Type B pancreatic cell (in vitro differentiated cells): ENCODE data around the gene PCBP3. TPM values are rescaled to one million over a fixed set of nuclear protein-coding genes. Genes with fewer than 3 reads are reported as not detected.

ENCODE experiments used
- DNase-seq: peaks from one replicate; pipeline ENCODE4 v3.0.0; 2021; ENCODE audit warnings: mixed read lengths; ENCODE audit not compliant: unreplicated experiment; ENCODE audit errors: extremely low spot score
- H3K27ac Mint-ChIP-seq: 2 replicates; pipeline ENCODE4 v1.8.0; 2021; ENCODE audit warnings: mild to moderate bottlenecking, mixed read lengths
- H3K27me3 Mint-ChIP-seq: 2 replicates; pipeline ENCODE4 v1.8.0; 2021; ENCODE audit warnings: mixed read lengths
- H3K36me3 Mint-ChIP-seq: 2 replicates; pipeline ENCODE4 v1.8.0; 2021; ENCODE audit warnings: mixed read lengths
- H3K4me1 Mint-ChIP-seq: one replicate; pipeline ENCODE4 v1.8.0; 2021; ENCODE audit warnings: mixed read lengths; ENCODE audit not compliant: unreplicated experiment
- H3K4me3 Mint-ChIP-seq: 2 replicates; pipeline ENCODE4 v1.8.0; 2021; ENCODE audit warnings: mild to moderate bottlenecking, mixed read lengths
- H3K9me3 Mint-ChIP-seq: 2 replicates; pipeline ENCODE4 v1.8.0; 2021; ENCODE audit warnings: mixed read lengths
- CTCF ChIP-seq: fragments of 200-600 bp; sonication (generic); conservative IDR thresholded peaks from 2 replicates; pipeline ENCODE4 v1.5.0; 2021; ENCODE audit warnings: antibody characterized with exemption, mild to moderate bottlenecking
- total RNA-seq: library from RNA; stranded (reverse); gene quantifications from 2 replicates; pipeline ENCODE4 v1.2.1, GENCODE V29; 2021; ENCODE audit warnings: low replicate concordance

The PCBP3 gene
- total RNA-seq, 1 donor from 2014 or later = 5.5 TPM

GRCh38 chr21:45768011-45768739 is 124.7 kb downstream of the PCBP3 start:
- H3K36me3 Mint-ChIP-seq = no peaks in the 10 kb centered on the region
- no peak for TF ChIP-seq CTCF
- no peaks in the 10 kb centered on the region for H3K27me3 Mint-ChIP-seq
- H3K4me3 Mint-ChIP-seq = no peak overlapping the region
- peaks cover 2% of the 10 kb centered on the region for H3K9me3 Mint-ChIP-seq
- DNase-seq = no peak
- H3K27ac Mint-ChIP-seq = no peak overlapping the region
- H3K4me1 Mint-ChIP-seq = peaks cover 19% of the 10 kb centered on the region

- no peak for TF ChIP-seq CTCF
- Mint-ChIP-seq H3K27me3 (no peaks in the 10 kb centered on the region), H3K36me3 (no peaks in the 10 kb centered on the region), H3K27ac (no peak overlapping the region), H3K9me3 (peaks cover 5% of the 10 kb centered on the region), H3K4me1 (peaks cover 19% of the 10 kb centered on the region), H3K4me3 (no peak overlapping the region)
- no peak for DNase-seq
Measured at GRCh38 chr21:45768740-45769048, 125.2 kb downstream of the PCBP3 start.

- no peak for TF ChIP-seq CTCF
- Mint-ChIP-seq H3K9me3 (peaks cover 5% of the 10 kb centered on the region), H3K4me1 (peaks cover 19% of the 10 kb centered on the region), H3K27ac (no peak overlapping the region), H3K27me3 (no peaks in the 10 kb centered on the region), H3K36me3 (no peaks in the 10 kb centered on the region), H3K4me3 (no peak overlapping the region)
- DNase-seq = no peak
Measured at GRCh38 chr21:45769294-45769693, 125.8 kb downstream of the PCBP3 start.

GRCh38 chr21:45769896-45770295 is 126.4 kb downstream of the PCBP3 start:
- no peaks in the 10 kb centered on the region for H3K36me3 Mint-ChIP-seq
- H3K9me3 Mint-ChIP-seq = peaks cover 5% of the 10 kb centered on the region
- no peak overlapping the region for H3K27ac Mint-ChIP-seq
- no peak for DNase-seq
- H3K27me3 Mint-ChIP-seq = no peaks in the 10 kb centered on the region
- TF ChIP-seq CTCF = no peak
- H3K4me1 Mint-ChIP-seq = peaks cover 19% of the 10 kb centered on the region
- no peak overlapping the region for H3K4me3 Mint-ChIP-seq

- no peaks in the 10 kb centered on the region for H3K36me3 Mint-ChIP-seq
- no peak for DNase-seq
- no peak for TF ChIP-seq CTCF
- H3K4me1 Mint-ChIP-seq = peaks cover 8% of the 10 kb centered on the region
- H3K9me3 Mint-ChIP-seq = peaks cover 5% of the 10 kb centered on the region
- no peak overlapping the region for H3K4me3 Mint-ChIP-seq
- no peak overlapping the region for H3K27ac Mint-ChIP-seq
- H3K27me3 Mint-ChIP-seq = peaks cover 1% of the 10 kb centered on the region
Measured at GRCh38 chr21:45772180-45772579, 128.7 kb downstream of the PCBP3 start.

- no peak for TF ChIP-seq CTCF
- H3K4me3 Mint-ChIP-seq = no peak overlapping the region
- H3K9me3 Mint-ChIP-seq = peaks cover 10% of the 10 kb centered on the region
- no peak for DNase-seq
- H3K4me1 Mint-ChIP-seq = no peaks in the 10 kb centered on the region
- no peaks in the 10 kb centered on the region for H3K36me3 Mint-ChIP-seq
- no peak overlapping the region for H3K27ac Mint-ChIP-seq
- peaks cover 3% of the 10 kb centered on the region for H3K27me3 Mint-ChIP-seq
Measured at GRCh38 chr21:45774291-45774690, 130.8 kb downstream of the PCBP3 start.
